HG03159 (cell line): ENCODE measurements around the gene NOB1.
"Not testable (repeated sequence)": the region's sequence is repeated elsewhere in the genome, so short reads cannot be mapped to it uniquely, and the experiment has no call there.

ENCODE experiments used
- ATAC-seq: cut with Tn5 transposase; IDR thresholded peaks from one replicate; pipeline ENCODE4 v1.9.1; 2021; ENCODE audit warnings: mild to moderate bottlenecking, moderate library complexity; ENCODE audit not compliant: unreplicated experiment

The NOB1 gene

GRCh38 chr16:69754469-69755310, at the start of gene NOB1:
NOB1 (minus strand) TSS chr16:69754926; CDS start chr16:69754910, 16 bp downstream.
- peak; percentile 90 for ATAC-seq

- no peak for ATAC-seq
These were observed 49.6 kb upstream of the NOB1 start for GRCh38 chr16:69804297-69804696.

- no peak for ATAC-seq
These were observed 44.9 kb upstream of the NOB1 start for GRCh38 chr16:69799611-69800031.

- ATAC-seq = no peak
These were observed 43.7 kb upstream of the NOB1 start for GRCh38 chr16:69798466-69798865.

- ATAC-seq = no peak
These were observed 41.8 kb upstream of the NOB1 start for GRCh38 chr16:69796285-69797118.

- ATAC-seq = no peak
These were observed 39.8 kb upstream of the NOB1 start for GRCh38 chr16:69794486-69794885.

- no peak for ATAC-seq
These were observed 38.8 kb upstream of the NOB1 start for GRCh38 chr16:69793526-69793925.

- ATAC-seq = not testable (repeated sequence)
These were observed 36.7 kb upstream of the NOB1 start for GRCh38 chr16:69791391-69791847.

- ATAC-seq = no peak
These were observed 33.2 kb upstream of the NOB1 start for GRCh38 chr16:69787883-69788282.

GRCh38 chr16:69784586-69784985, 29.9 kb upstream of the NOB1 start:
- no peak for ATAC-seq

GRCh38 chr16:69781118-69781517, 26.4 kb upstream of the NOB1 start:
- ATAC-seq = no peak

- ATAC-seq = no peak
These were observed 25.0 kb upstream of the NOB1 start for GRCh38 chr16:69779724-69780123.

- no peak for ATAC-seq
These were observed 20.8 kb upstream of the NOB1 start for GRCh38 chr16:69775563-69775962.

- ATAC-seq = no peak
These were observed 18.7 kb upstream of the NOB1 start for GRCh38 chr16:69773260-69773947.

- ATAC-seq = no peak
These were observed 16.9 kb upstream of the NOB1 start for GRCh38 chr16:69771651-69771967.

GRCh38 chr16:69769404-69769803, 14.7 kb upstream of the NOB1 start:
- no peak for ATAC-seq

GRCh38 chr16:69768666-69769065, 13.9 kb upstream of the NOB1 start:
- ATAC-seq = no peak

GRCh38 chr16:69767459-69768229, 12.9 kb upstream of the NOB1 start:
- no peak for ATAC-seq

- no peak for ATAC-seq
These were observed 8.8 kb upstream of the NOB1 start for GRCh38 chr16:69763599-69763942.

GRCh38 chr16:69762814-69763598, 8.3 kb upstream of the NOB1 start:
- ATAC-seq = no peak
